ENCODE measurements around the gene DCLK1. TPM values are rescaled to one million over a fixed set of nuclear protein-coding genes. Genes with fewer than 3 reads are reported as not detected.

DCLK1 gene
- total RNA-seq, 1 donor from 2014 or later, result 2.2 TPM

- H3K4me3 ChIP-seq (ENCODE audit: low read depth, low read length), result no peak overlapping the region
- no peak for DNase-seq (ENCODE audit: low read depth)
- TF ChIP-seq CTCF (conservative IDR thresholded peaks at IDR 0.05; ENCODE audit: low read depth, low read length), result no peak
Measured at GRCh38 chr13:35830850-35831450, 300.2 kb downstream of the DCLK1 start.

- DNase-seq (ENCODE audit: low read depth), result no peak
- H3K4me3 ChIP-seq (ENCODE audit: low read depth, low read length), result no peak overlapping the region
- peak; percentile 40 for TF ChIP-seq CTCF (conservative IDR thresholded peaks at IDR 0.05; ENCODE audit: low read depth, low read length)
Measured at GRCh38 chr13:35826626-35827254, 304.4 kb downstream of the DCLK1 start.

- H3K4me3 ChIP-seq (ENCODE audit: low read depth, low read length), result no peak overlapping the region
- no peak for DNase-seq (ENCODE audit: low read depth)
- TF ChIP-seq CTCF (conservative IDR thresholded peaks at IDR 0.05; ENCODE audit: low read depth, low read length), result no peak
Measured at GRCh38 chr13:35824825-35825224, 306.4 kb downstream of the DCLK1 start.

- TF ChIP-seq CTCF (conservative IDR thresholded peaks at IDR 0.05; ENCODE audit: low read depth, low read length), result no peak
- no peak for DNase-seq (ENCODE audit: low read depth)
- H3K4me3 ChIP-seq (ENCODE audit: low read depth, low read length), result no peak overlapping the region
Measured at GRCh38 chr13:35824395-35824794, 306.8 kb downstream of the DCLK1 start.

- no peak for DNase-seq (ENCODE audit: low read depth)
- TF ChIP-seq CTCF (conservative IDR thresholded peaks at IDR 0.05; ENCODE audit: low read depth, low read length), result no peak
- H3K4me3 ChIP-seq (ENCODE audit: low read depth, low read length), result no peak overlapping the region
Measured at GRCh38 chr13:35822666-35823065, 308.5 kb downstream of the DCLK1 start.

GRCh38 chr13:35818633-35819067, 312.5 kb downstream of the DCLK1 start:
- H3K4me3 ChIP-seq (ENCODE audit: low read depth, low read length), result no peak overlapping the region
- TF ChIP-seq CTCF (conservative IDR thresholded peaks at IDR 0.05; ENCODE audit: low read depth, low read length), result peak; percentile 71
- peak; percentile 7 for DNase-seq (ENCODE audit: low read depth)
